Caco-2 (cell line): Measurements from ENCODE around the gene P2RX2. TPM values are rescaled to one million over a fixed set of nuclear protein-coding genes. Genes with fewer than 3 reads are reported as not detected.

ENCODE experiments used
- BruUV-seq: library from RNA; stranded (reverse); fragments of 400-500 nt; replicated peaks from 2 replicates; lab custom pipeline; 2021; lab: Mats Ljungman, UMichigan
- CTCF ChIA-PET: fragments of 300-600 bp; sonication (Branson Sonifier 250); formaldehyde crosslinking; loops from one replicate; lab custom pipeline; 2022; ENCODE audit warnings: antibody characterized with exemption; lab: Charles Lee
- POLR2A ChIA-PET: fragments of 300-600 bp; sonication (Branson Sonifier 250); formaldehyde crosslinking; loops from one replicate; lab custom pipeline; 2022; ENCODE audit warnings: antibody characterized with exemption; lab: Charles Lee
- DNase-seq, 2 experiments: peaks; one replicate each; pipeline versions ENCODE4 v3.0.0 to v3.0.0-alpha.2; 2020 to 2022
- H3K27me3 ChIP-seq: replicated peaks from 2 replicates; pipeline ENCODE4 v1.6.0; 2011; ENCODE audit warnings: low read length; ENCODE audit not compliant: control insufficient read depth, insufficient read depth
- H3K36me3 ChIP-seq: 2 replicates; pipeline ENCODE4 v1.5.1; 2011; ENCODE audit warnings: low read length; ENCODE audit not compliant: control insufficient read depth, insufficient read depth
- H3K4me1 ChIP-seq: fragments of 250-450 bp; sonication (Bioruptor Pico); 2 replicates; pipeline ENCODE4 v1.5.1; 2020; ENCODE audit warnings: mild to moderate bottlenecking
- H3K4me3 ChIP-seq: 2 replicates; pipeline ENCODE4 v1.5.1; 2011; ENCODE audit warnings: low read depth, mild to moderate bottlenecking, control low read depth, low read length
- H3K9me3 ChIP-seq: fragments of 250-450 bp; sonication (Bioruptor Pico); 2 replicates; pipeline ENCODE4 v1.5.1; 2020; ENCODE audit warnings: mild to moderate bottlenecking, moderate library complexity
- H3K27ac Mint-ChIP-seq: one replicate; pipeline ENCODE4 v1.8.0; 2022; ENCODE audit warnings: mixed read lengths; ENCODE audit not compliant: unreplicated experiment
- H3K27me3 Mint-ChIP-seq: one replicate; pipeline ENCODE4 v1.8.0; 2022; ENCODE audit warnings: mixed read lengths; ENCODE audit not compliant: insufficient read depth, unreplicated experiment
- H3K36me3 Mint-ChIP-seq: one replicate; pipeline ENCODE4 v1.8.0; 2022; ENCODE audit warnings: mild to moderate bottlenecking, mixed read lengths; ENCODE audit not compliant: insufficient read depth, unreplicated experiment
- H3K4me1 Mint-ChIP-seq: one replicate; pipeline ENCODE4 v1.8.0; 2022; ENCODE audit warnings: low read depth, mixed read lengths; ENCODE audit not compliant: unreplicated experiment
- H3K4me3 Mint-ChIP-seq: one replicate; pipeline ENCODE4 v1.8.0; 2022; ENCODE audit warnings: mild to moderate bottlenecking, moderate library complexity, mixed read lengths; ENCODE audit not compliant: unreplicated experiment
- H3K9me3 Mint-ChIP-seq: one replicate; pipeline ENCODE4 v1.8.0; 2022; ENCODE audit warnings: mixed read lengths; ENCODE audit not compliant: unreplicated experiment
- CTCF ChIP-seq, 2 experiments: fragments of 200-600 bp in 1 of 2; IDR thresholded peaks; 1 replicate in 1 of 2; 2 replicates in 1 of 2; pipeline versions ENCODE4 v1.5.1 to v1.8.0; 2011 to 2022; ENCODE audit warnings: antibody characterized with exemption in 1 of 2, control low read depth in 1 of 2, inconsistent platforms in 1 of 2, low read depth in 1 of 2, low read length in 1 of 2, mild to moderate bottlenecking in 1 of 2, moderate library complexity in 1 of 2; ENCODE audit not compliant: insufficient read depth in 1 of 2, severe bottlenecking in 1 of 2, unreplicated experiment in 1 of 2
- intact Hi-C: fragments of 100-400 bp; cut with micrococcal nuclease; formaldehyde crosslinking; loops from one replicate; pipeline ENCODE4 v1.10.0; 2022; ENCODE audit not compliant: unreplicated experiment
- total RNA-seq: library from RNA; stranded (reverse); gene quantifications from 2 replicates; pipeline ENCODE4 v1.2.3, GENCODE V29; 2022

P2RX2 gene
- total RNA-seq, 1 experiment from 2014 or later: not detected

- POLR2A ChIA-PET: no interaction called here
- intact Hi-C loops: no loop called here
- H3K4me1 Mint-ChIP-seq: peaks cover 9% of the 10 kb centered on the region
- H3K4me3 Mint-ChIP-seq: no peak overlapping the region
- no TSS peak for BruUV-seq
- no peaks in the 10 kb centered on the region for H3K9me3 Mint-ChIP-seq
- H3K36me3 Mint-ChIP-seq: peaks cover 10% of the 10 kb centered on the region
- H3K27me3 Mint-ChIP-seq: peaks cover 2% of the 10 kb centered on the region
- Histone ChIP-seq H3K27me3 (no peaks in the 10 kb centered on the region; the same call in 1 of the 2 replicates), H3K4me3 (no peak overlapping the region), H3K9me3 (no peaks in the 10 kb centered on the region), H3K36me3 (no peaks in the 10 kb centered on the region), H3K4me1 (peaks cover 4% of the 10 kb centered on the region; the same call in 1 of the 2 replicates)
- no peak overlapping the region for H3K27ac Mint-ChIP-seq
- CTCF ChIA-PET: no interaction called here
- no peak for TF ChIP-seq CTCF (IDR thresholded peaks at IDR 0.05; ENCODE audit: insufficient read depth in 1 of 2, low read depth in 1 of 2, low read length in 1 of 2, severe bottlenecking in 1 of 2, unreplicated experiment in 1 of 2)
- no peak for DNase-seq
These were observed 27.3 kb upstream of the P2RX2 start for GRCh38 chr12:132591107-132591935.

- intact Hi-C loops: no loop called here
- DNase-seq: no peak
- Mint-ChIP-seq H3K4me1 (peaks cover 14% of the 10 kb centered on the region), H3K4me3 (no peak overlapping the region), H3K27me3 (peaks cover 6% of the 10 kb centered on the region), H3K27ac (no peak overlapping the region), H3K36me3 (peaks cover 14% of the 10 kb centered on the region), H3K9me3 (peaks cover 3% of the 10 kb centered on the region)
- Histone ChIP-seq H3K9me3 (no peaks in the 10 kb centered on the region), H3K27me3 (no peaks in the 10 kb centered on the region; the same call in 1 of the 2 replicates), H3K4me1 (peaks cover 4% of the 10 kb centered on the region; the same call in 1 of the 2 replicates), H3K36me3 (no peaks in the 10 kb centered on the region), H3K4me3 (no peak overlapping the region)
- POLR2A ChIA-PET: no interaction called here
- BruUV-seq: no TSS peak
- CTCF ChIA-PET: no interaction called here
- TF ChIP-seq CTCF (IDR thresholded peaks at IDR 0.05; ENCODE audit: insufficient read depth in 1 of 2, low read depth in 1 of 2, low read length in 1 of 2, severe bottlenecking in 1 of 2, unreplicated experiment in 1 of 2): no peak
These were observed 26.1 kb upstream of the P2RX2 start for GRCh38 chr12:132592282-132592970.

- no peaks in the 10 kb centered on the region for H3K36me3 ChIP-seq
- Mint-ChIP-seq H3K27me3 (peaks cover 10% of the 10 kb centered on the region), H3K27ac (no peak overlapping the region), H3K9me3 (peaks cover 10% of the 10 kb centered on the region), H3K36me3 (peaks cover 19% of the 10 kb centered on the region), H3K4me1 (peaks cover 20% of the 10 kb centered on the region), H3K4me3 (no peak overlapping the region)
- no peak for DNase-seq
- no peaks in the 10 kb centered on the region; the same call in 1 of the 2 replicates for H3K27me3 ChIP-seq
- peaks cover 4% of the 10 kb centered on the region; the same call in 1 of the 2 replicates for H3K4me1 ChIP-seq
- CTCF ChIA-PET: no interaction called here
- TF ChIP-seq CTCF (IDR thresholded peaks at IDR 0.05; ENCODE audit: insufficient read depth in 1 of 2, low read depth in 1 of 2, low read length in 1 of 2, severe bottlenecking in 1 of 2, unreplicated experiment in 1 of 2): no peak
- intact Hi-C loops: no loop called here
- H3K9me3 ChIP-seq: no peaks in the 10 kb centered on the region
- POLR2A ChIA-PET: interaction anchor here (0.6 kb wide), 1 partner anchor 34 kb away, joined by 3 read pairs; no protein-coding TSS in a partner anchor
- BruUV-seq: no TSS peak
- no peak overlapping the region for H3K4me3 ChIP-seq
These were observed 25.5 kb upstream of the P2RX2 start for GRCh38 chr12:132593071-132593470.
